Adrenal gland (tissue), 12 donors: Measurements from ENCODE around the gene GPR68. TPM values are rescaled to one million over a fixed set of nuclear protein-coding genes. Genes with fewer than 3 reads are reported as not detected.

Source experiments
- DNase-seq, 7 donors: peaks; one replicate each; pipeline ENCODE4 v3.0.0-alpha.2; 2019 to 2020
- H3K27ac ChIP-seq, 5 donors: fragments of 200-600 bp; sonication (generic) in 4 of 5; 1 replicate in 3 of 5; 2 replicates in 2 of 5; pipeline versions ENCODE4 v1.5.1 to v1.8.0; 2016 to 2020; ENCODE audit warnings: mild to moderate bottlenecking in 1 of 5
- H3K27me3 ChIP-seq: fragments of 200-600 bp; 2 replicates; pipeline ENCODE4 v1.8.0; 2021
- H3K36me3 ChIP-seq, 2 donors: fragments of 200-600 bp; replicated peaks in 1 of 2; 1 replicate in 1 of 2; 2 replicates in 1 of 2; pipeline versions ENCODE4 v1.5.1 to v1.8.0; 2018 to 2022
- H3K4me1 ChIP-seq, 2 donors: fragments of 200-600 bp; replicated peaks in 1 of 2; 1 replicate in 1 of 2; 2 replicates in 1 of 2; pipeline versions ENCODE4 v1.5.1 to v1.8.0; 2018 to 2021
- H3K4me3 ChIP-seq, 4 donors: fragments of 200-600 bp; sonication (generic) in 3 of 4; one replicate each; pipeline ENCODE4 v1.5.1; 2016 to 2018
- H3K9me3 ChIP-seq, 3 donors: fragments of 200-600 bp; sonication (generic) in 1 of 3; replicated peaks in 1 of 3; 1 replicate in 2 of 3; 2 replicates in 1 of 3; pipeline versions ENCODE4 v1.5.1 to v1.8.0; 2016 to 2021
- CTCF ChIP-seq, 6 experiments: fragments of 450-650 bp in 4 of 6; fragments of 200-600 bp in 2 of 6; sonication (generic) in 1 of 6; IDR thresholded peaks; 1 replicate in 5 of 6; 2 replicates in 1 of 6; pipeline versions ENCODE4 v1.5.1 to v1.8.0; 2016 to 2021; ENCODE audit warnings: antibody characterized with exemption in 6 of 6, mild to moderate bottlenecking in 2 of 6, moderate library complexity in 1 of 6
- POLR2A ChIP-seq, 2 donors: fragments of 450-650 bp; IDR thresholded peaks; one replicate each; pipeline ENCODE4 v1.6.1; 2017; ENCODE audit warnings: antibody characterized with exemption in 2 of 2, mild to moderate bottlenecking in 2 of 2, moderate library complexity in 1 of 2
- WGBS, 4 donors: extraction: QIAGEN DNeasy Blood & Tissue Kit in 2 of 4; methylation state at CpG; one replicate each; pipeline versions ENCODE4 v1.1.5 to v1.1.7; 2013 to 2017; 5-methylcytosine and 5-hydroxymethylcytosine counted together
- intact Hi-C, 2 donors: fragments of 100-400 bp; cut with DNase I; formaldehyde crosslinking; loops; one replicate each; pipeline versions ENCODE4 v1.14.1 to v1.15.0; 2022 to 2023
- polyA plus RNA-seq, 3 donors: library from polyadenylated mRNA; stranded (reverse); fragments of 200-250 nt in 2 of 3; fragments of 350-450 nt in 1 of 3; fragmentation: Illumina TruSeq in 1 of 3; extraction: RNeasy Lipid Tissue Mini Kit (QIAGEN cat#74804) in 1 of 3; gene quantifications; one replicate each; pipeline ENCODE4 v1.2.3, GENCODE V29; 2013 to 2014
- total RNA-seq, 9 donors: library from RNA; depleted of rRNA in 4 of 9; stranded (reverse); fragments of >200 nt in 4 of 9; fragments of 120-200 nt in 1 of 9; fragmentation: NEBNext Ultra II Directional in 1 of 9; extraction: Animal tissue kit (Norgen Biotek cat#: 25700) in 1 of 9; gene quantifications; one replicate each; pipeline versions ENCODE4 v1.1.0 to v1.2.4, GENCODE V29; 2013 to 2023
- donor health status: healthy with polysubstance abuse.
- donor health status: Bipolar disorder and iron deficiency.
- donor health status: DM: yes; HTN: yes; CAD: no.
- donor health status: DM: no; HTN: no; CAD: no.
- donor health status: DM: no; HTN: no; CAD: no.
- donor health status: DM: yes; HTN: yes; CAD: no.

Gene GPR68
- total and polyA plus RNA-seq, 12 donors = 0.28 to 4.5 (median 1.0) TPM; not detected in 1

DNA sequence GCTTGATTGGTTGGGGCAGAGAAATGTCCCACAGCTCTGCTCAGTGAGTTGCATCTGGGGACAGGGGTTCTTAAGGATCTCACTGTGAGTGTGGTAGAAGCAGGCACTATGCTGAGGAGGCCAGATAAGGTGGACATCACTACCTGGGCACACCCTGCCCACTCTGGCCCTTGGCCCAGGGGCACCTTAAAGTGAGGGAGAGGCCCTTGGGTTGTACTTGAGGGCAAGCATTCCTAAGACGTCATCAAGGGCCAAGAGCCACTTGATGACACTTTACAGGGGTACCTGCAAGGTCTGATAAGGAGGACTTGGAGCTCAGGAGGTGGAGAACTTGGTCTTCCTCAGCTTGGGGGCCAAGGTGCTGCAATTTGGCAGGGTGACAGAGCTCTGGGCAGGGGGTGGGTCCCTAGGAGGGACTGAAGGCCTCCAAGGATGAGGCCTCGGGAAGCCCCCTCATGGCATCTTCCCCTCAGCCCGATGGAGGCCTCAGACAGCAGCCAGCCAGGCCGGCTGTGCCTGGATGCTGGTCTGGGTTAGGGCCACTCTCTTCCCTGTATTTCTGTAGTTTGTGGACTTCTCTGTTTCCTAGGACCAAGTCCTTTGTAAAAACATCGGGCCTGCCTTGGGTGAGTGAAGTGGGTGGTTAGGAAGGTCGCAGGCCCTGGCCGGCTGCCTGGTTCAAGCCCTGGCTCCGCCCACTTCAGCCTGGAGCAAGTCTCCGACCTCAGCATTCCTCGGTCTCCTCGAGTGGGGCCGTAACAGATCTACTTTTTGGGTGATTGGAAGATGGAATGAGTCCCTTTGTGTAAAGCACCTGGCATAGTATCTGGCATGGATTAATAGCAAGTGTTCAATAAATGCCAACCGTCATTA is 24.8 kb downstream of the GPR68 start:
- Histone ChIP-seq H3K9me3 (no peaks in the 10 kb centered on the region), H3K4me3 (no peak overlapping the region), H3K27ac (no peak overlapping the region), H3K36me3 (peaks cover 0 to 33% of the 10 kb centered on the region in 2 donors), H3K27me3 (no peaks in the 10 kb centered on the region), H3K4me1 (peaks cover 0 to 8% of the 10 kb centered on the region in 2 donors)
- peak in 6 of 7 donors; percentile 49 to 67 (median 58) for DNase-seq
- intact Hi-C loops = no loop called here
- TF ChIP-seq CTCF (IDR thresholded peaks at IDR 0.05) (no peak), POLR2A (IDR thresholded peaks at IDR 0.05) (no peak)
- 43 to 65% (median 61%) methylated on average over 13 of the region's 13 CpGs for WGBS, 4 donors

DNA sequence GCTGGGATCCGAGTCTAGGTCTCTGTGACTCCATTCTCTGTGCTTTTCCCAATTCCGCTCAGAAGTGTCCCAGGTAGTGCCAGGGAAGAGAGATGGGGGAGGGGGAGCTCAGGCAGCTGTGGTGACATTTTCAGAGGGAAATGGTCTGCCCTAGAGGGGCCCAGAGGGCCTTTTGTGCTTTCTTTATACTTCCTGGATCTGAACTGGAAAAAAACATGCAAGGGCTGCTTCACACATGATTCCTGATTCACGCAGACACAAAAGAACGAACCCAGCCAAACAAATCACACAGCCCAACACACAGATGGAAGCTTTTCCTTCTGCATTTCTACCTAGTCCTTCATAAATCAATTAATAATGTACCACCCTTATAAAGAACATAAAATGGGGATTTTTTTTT is 26.5 kb downstream of the GPR68 start:
- Histone ChIP-seq H3K4me1 (peaks cover 0 to 8% of the 10 kb centered on the region in 2 donors), H3K9me3 (no peaks in the 10 kb centered on the region), H3K36me3 (peaks cover 0 to 33% of the 10 kb centered on the region in 2 donors), H3K27ac (no peak overlapping the region), H3K4me3 (no peak overlapping the region), H3K27me3 (no peaks in the 10 kb centered on the region)
- WGBS, 4 donors = 81 to 92% (median 90%) methylated on average over 4 of the region's 4 CpGs
- intact Hi-C loops = no loop called here
- DNase-seq = no peak
- TF ChIP-seq CTCF (IDR thresholded peaks at IDR 0.05) (no peak), POLR2A (IDR thresholded peaks at IDR 0.05) (no peak)

- H3K36me3 ChIP-seq = peaks cover 0 to 42% of the 10 kb centered on the region in 2 donors
- no peak for DNase-seq
- peaks cover 0 to 8% of the 10 kb centered on the region in 2 donors for H3K4me1 ChIP-seq
- TF ChIP-seq POLR2A (IDR thresholded peaks at IDR 0.05) = no peak
- no peak for TF ChIP-seq CTCF (IDR thresholded peaks at IDR 0.05)
- intact Hi-C loops = no loop called here
- H3K27ac ChIP-seq = no peak overlapping the region
- no peak overlapping the region for H3K4me3 ChIP-seq
- no peaks in the 10 kb centered on the region for H3K9me3 ChIP-seq
- no peaks in the 10 kb centered on the region for H3K27me3 ChIP-seq
- 94 to 97% (median 96%) methylated on average over 11 to 13 of the region's 13 CpGs for WGBS, 4 donors
Observed at GRCh38 chr14:91216731-91217226, 27.7 kb downstream of the GPR68 start.

DNA sequence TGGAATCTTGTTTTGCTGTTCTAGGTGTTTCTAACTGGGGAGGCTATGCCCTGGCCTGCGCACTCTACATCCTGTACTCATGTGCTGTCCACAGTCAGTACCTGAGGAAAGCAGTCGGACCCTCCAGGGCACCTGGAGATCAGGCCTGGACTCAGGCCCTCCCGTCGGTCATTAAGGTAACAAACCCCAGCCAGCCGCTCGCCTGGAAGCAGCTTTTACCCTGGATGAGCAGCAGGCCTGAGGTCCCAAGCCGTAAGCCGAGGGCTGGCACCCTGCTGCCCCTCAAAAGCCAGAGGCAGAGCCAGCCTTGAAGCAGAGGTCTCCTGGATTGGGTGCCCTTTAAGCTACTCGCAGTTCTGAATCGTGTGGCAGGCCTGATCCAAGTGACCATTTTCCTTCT is 29.1 kb downstream of the GPR68 start:
- H3K36me3 ChIP-seq = peaks cover 0 to 43% of the 10 kb centered on the region in 2 donors
- TF ChIP-seq POLR2A (IDR thresholded peaks at IDR 0.05) = no peak
- TF ChIP-seq CTCF (IDR thresholded peaks at IDR 0.05) = no peak
- H3K27ac ChIP-seq = no peak overlapping the region
- H3K27me3 ChIP-seq = no peaks in the 10 kb centered on the region
- intact Hi-C loops = no loop called here
- no peak overlapping the region for H3K4me3 ChIP-seq
- WGBS, 4 donors = 92 to 97% (median 94%) methylated on average over 5 to 10 of the region's 10 CpGs
- peaks cover 0 to 8% of the 10 kb centered on the region in 2 donors for H3K4me1 ChIP-seq
- no peaks in the 10 kb centered on the region for H3K9me3 ChIP-seq
- DNase-seq = no peak
